Measurements from ENCODE around the gene ADCYAP1R1. TPM values are rescaled to one million over a fixed set of nuclear protein-coding genes. Genes with fewer than 3 reads are reported as not detected.

Gene ADCYAP1R1
- total RNA-seq, 1 donor from 2014 or later: not detected

- Histone ChIP-seq H3K36me3 (ENCODE audit: control insufficient read depth, insufficient read depth, low read length) (no peaks in the 10 kb centered on the region), H3K4me3 (ENCODE audit: low read depth, low read length) (no peak overlapping the region), H3K27me3 (ENCODE audit: control insufficient read depth, insufficient read depth, low read length) (no peaks in the 10 kb centered on the region)
- FAIRE-seq (peak; percentile 36), DNase-seq (ENCODE audit: low read depth) (no peak)
- TF ChIP-seq CTCF (IDR thresholded peaks at IDR 0.05; ENCODE audit: insufficient read depth, low read length, severe bottlenecking): no peak
Observed at GRCh38 chr7:31101544-31101943, 49.4 kb downstream of the ADCYAP1R1 start.

DNA sequence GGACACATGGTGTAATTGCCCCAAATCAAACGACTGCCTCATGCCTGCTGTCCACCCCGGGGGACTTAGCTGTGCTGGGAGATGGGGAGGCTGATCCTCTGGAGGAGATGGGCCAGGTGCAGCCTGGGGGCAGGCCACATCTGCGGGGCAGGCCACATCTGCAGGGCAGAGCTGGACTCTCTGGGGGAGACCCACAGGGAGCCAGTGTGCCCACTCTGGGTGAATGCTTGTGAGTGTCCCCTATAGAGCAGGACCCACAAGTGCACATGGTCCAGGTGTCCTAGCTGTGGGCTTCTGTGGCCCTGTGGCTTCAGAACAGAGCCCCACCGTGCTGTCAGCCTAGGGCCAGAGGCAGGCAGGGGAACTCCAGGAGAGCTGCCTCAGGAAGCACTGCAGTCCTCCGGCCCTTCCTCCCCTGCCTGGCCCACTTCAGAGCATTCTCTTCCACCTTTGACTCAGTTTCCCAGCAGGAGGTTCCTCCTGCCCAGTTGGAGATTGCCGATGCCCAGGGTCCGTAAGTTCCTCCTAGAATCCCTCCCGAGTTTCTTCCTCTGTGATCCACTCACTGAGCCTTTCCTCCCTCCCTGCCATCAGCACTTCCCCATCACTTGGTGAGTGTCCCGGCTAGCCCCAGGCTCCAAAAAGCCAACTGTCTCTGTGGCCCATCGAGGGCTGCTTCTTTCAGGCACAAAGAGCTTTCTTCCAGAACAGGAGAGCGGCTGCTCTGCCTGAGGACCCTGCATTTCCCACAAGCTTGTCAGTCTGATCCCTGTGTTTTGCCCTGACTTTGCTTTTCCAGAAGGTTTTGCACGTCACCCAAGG, 50.3 kb downstream of the ADCYAP1R1 start:
- Histone ChIP-seq H3K36me3 (ENCODE audit: control insufficient read depth, insufficient read depth, low read length) (no peaks in the 10 kb centered on the region), H3K27me3 (ENCODE audit: control insufficient read depth, insufficient read depth, low read length) (no peaks in the 10 kb centered on the region), H3K4me3 (ENCODE audit: low read depth, low read length) (no peak overlapping the region)
- TF ChIP-seq CTCF (IDR thresholded peaks at IDR 0.05; ENCODE audit: insufficient read depth, low read length, severe bottlenecking): no peak
- no peak for FAIRE-seq
- no peak for DNase-seq (ENCODE audit: low read depth)

GRCh38 chr7:31102973-31103850, 51.1 kb downstream of the ADCYAP1R1 start:
- no peaks in the 10 kb centered on the region for H3K27me3 ChIP-seq (ENCODE audit: control insufficient read depth, insufficient read depth, low read length)
- H3K4me3 ChIP-seq (ENCODE audit: low read depth, low read length): no peak overlapping the region
- no peaks in the 10 kb centered on the region for H3K36me3 ChIP-seq (ENCODE audit: control insufficient read depth, insufficient read depth, low read length)
- DNase-seq (ENCODE audit: low read depth) (no peak), FAIRE-seq (no peak)
- TF ChIP-seq CTCF (IDR thresholded peaks at IDR 0.05; ENCODE audit: insufficient read depth, low read length, severe bottlenecking): no peak

DNA sequence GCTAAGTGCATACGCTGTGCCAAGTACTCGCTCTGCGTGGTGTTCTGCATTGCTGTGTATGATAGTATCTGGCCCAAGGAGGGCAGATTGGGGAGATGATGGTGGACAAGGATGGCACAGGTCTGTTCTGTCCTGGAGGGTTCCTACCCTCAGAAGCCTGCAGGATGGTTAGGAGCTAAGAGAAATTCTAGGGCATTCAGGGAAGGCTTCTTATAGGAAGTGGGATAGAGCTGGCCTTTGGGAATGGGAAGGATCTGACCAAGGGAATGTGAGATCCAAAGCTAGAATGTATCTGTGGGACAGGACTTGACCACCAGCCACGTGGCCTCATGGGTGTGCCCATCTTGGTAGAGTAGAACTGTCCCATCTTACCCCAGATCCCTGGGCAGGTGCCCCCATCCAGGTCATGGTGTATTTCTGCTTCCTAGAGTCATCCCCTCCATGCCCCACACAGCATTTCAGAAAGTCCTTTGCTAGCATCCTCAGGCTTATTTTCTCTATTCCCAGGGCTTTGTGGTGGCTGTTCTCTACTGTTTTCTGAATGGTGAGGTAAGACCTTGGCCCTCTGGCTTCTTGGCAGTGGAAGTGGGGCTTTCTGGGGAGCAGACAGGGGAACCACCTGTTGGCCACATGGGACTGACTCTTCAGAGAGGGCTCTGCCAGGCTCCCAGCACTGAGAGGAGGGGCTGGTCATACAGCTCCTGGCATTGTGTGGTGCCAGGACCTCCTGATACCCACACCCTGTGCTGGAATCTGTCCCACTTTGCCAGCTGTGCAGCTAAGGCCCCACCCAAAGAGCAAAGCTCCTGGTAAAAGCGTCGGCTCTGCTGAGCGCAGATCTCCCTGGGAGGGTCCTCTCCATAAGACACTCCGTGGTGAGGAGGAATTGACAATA, 52.5 kb downstream of the ADCYAP1R1 start:
- H3K4me3 ChIP-seq (ENCODE audit: low read depth, low read length): no peak overlapping the region
- FAIRE-seq (no peak), DNase-seq (ENCODE audit: low read depth) (no peak)
- no peaks in the 10 kb centered on the region for H3K27me3 ChIP-seq (ENCODE audit: control insufficient read depth, insufficient read depth, low read length)
- no peaks in the 10 kb centered on the region for H3K36me3 ChIP-seq (ENCODE audit: control insufficient read depth, insufficient read depth, low read length)
- TF ChIP-seq CTCF (IDR thresholded peaks at IDR 0.05; ENCODE audit: insufficient read depth, low read length, severe bottlenecking): no peak

GRCh38 chr7:31105256-31105950, 53.3 kb downstream of the ADCYAP1R1 start:
- Histone ChIP-seq H3K27me3 (ENCODE audit: control insufficient read depth, insufficient read depth, low read length) (no peaks in the 10 kb centered on the region), H3K36me3 (ENCODE audit: control insufficient read depth, insufficient read depth, low read length) (no peaks in the 10 kb centered on the region), H3K4me3 (ENCODE audit: low read depth, low read length) (no peak overlapping the region)
- no peak for FAIRE-seq
- no peak for DNase-seq (ENCODE audit: low read depth)
- TF ChIP-seq CTCF (IDR thresholded peaks at IDR 0.05; ENCODE audit: insufficient read depth, low read length, severe bottlenecking): no peak

Measured in bronchial epithelial cell (primary cell).